ENCODE measurements around the gene GABPB2.

GABPB2 gene

GRCh38 chr1:151070474-151071276 lies at the start of gene GABPB2:
GABPB2 (plus strand) TSS chr1:151070761; CDS start chr1:151088190, 17,429 bp downstream.
- Histone ChIP-seq H3K4me3 (peak within 1 kb of the TSS; percentile 65 to 79 (median 74)), H4K20me1 (peaks cover 0 to 21% (median 4%) of the 10 kb centered on the region in 11 experiments; a peak in 9 of 22 replicates), H3K27ac (peak within 1 kb of the TSS; percentile 88 to 98 (median 96)), H3K9me3 (replicated peaks in 1 of 11) (no peaks in the 10 kb centered on the region), H3K9ac (peak within 1 kb of the TSS; percentile 82 to 96 (median 92)), H3K4me1 (peaks cover 27 to 55% (median 43%) of the 10 kb centered on the region in 10 experiments), H3K36me3 (peaks cover 0 to 71% (median 43%) of the 10 kb centered on the region in 11 experiments; a peak in 21 of 22 replicates), H3K27me3 (no peaks in the 10 kb centered on the region), H3K4me2 (peak within 1 kb of the TSS; percentile 71 to 95 (median 86))
- no peak for TF ChIP-seq Cebpa-rat (IDR thresholded peaks at IDR 0.05)

- H4K20me1 ChIP-seq = no peaks in the 10 kb centered on the region; a peak in 1 of 22 replicates
- no peak overlapping the region for H3K9ac ChIP-seq
- H3K4me1 ChIP-seq = peaks cover 0 to 7% (median 0%) of the 10 kb centered on the region in 10 experiments; a peak in 3 of 20 replicates
- H3K36me3 ChIP-seq = peaks cover 51 to 91% (median 70%) of the 10 kb centered on the region in 11 experiments
- TF ChIP-seq Cebpa-rat (IDR thresholded peaks at IDR 0.05) = no peak
- H3K27ac ChIP-seq = no peak overlapping the region
- H3K9me3 ChIP-seq (replicated peaks in 1 of 11) = no peaks in the 10 kb centered on the region
- no peaks in the 10 kb centered on the region for H3K27me3 ChIP-seq
- peak overlapping the region in 4 of 11 experiments; percentile 12 to 36 (median 24); a peak in 2 of 22 replicates for H3K4me2 ChIP-seq
- H3K4me3 ChIP-seq = no peak overlapping the region
These were observed 45.9 kb upstream of the GABPB2 start for GRCh38 chr1:151024540-151025146.

DNA sequence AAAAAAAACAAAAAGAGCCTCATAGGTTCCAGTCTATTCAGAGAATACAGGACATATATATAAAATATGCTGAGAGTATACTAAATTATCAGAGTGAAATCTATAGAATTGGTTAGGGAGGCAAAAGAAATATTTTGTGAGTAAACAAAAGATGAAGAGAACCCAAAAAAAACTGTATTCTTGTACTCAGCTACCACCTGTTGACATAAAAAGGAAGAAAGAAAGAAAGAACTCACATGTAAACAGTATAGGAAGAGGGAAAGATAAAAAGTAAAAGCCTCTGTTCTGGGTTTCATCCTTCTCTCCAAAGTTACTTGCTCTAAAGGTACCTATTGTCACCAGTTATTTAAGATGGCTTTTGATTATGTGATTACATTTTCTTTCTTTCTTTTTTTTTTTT lies 44.1 kb upstream of the GABPB2 start:
- no peak overlapping the region for H3K4me2 ChIP-seq
- H3K9me3 ChIP-seq (replicated peaks in 1 of 11) = no peaks in the 10 kb centered on the region
- H3K4me3 ChIP-seq = no peak overlapping the region

GRCh38 chr1:151032164-151032563 lies 38.4 kb upstream of the GABPB2 start:
- Histone ChIP-seq H3K36me3 (peaks cover 70 to 97% (median 88%) of the 10 kb centered on the region in 11 experiments), H3K4me3 (no peak overlapping the region), H3K9ac (no peak overlapping the region), H3K27me3 (no peaks in the 10 kb centered on the region), H4K20me1 (no peaks in the 10 kb centered on the region; a peak in 1 of 22 replicates), H3K4me2 (no peak overlapping the region), H3K27ac (no peak overlapping the region), H3K9me3 (replicated peaks in 1 of 11) (no peaks in the 10 kb centered on the region), H3K4me1 (peaks cover 0 to 9% (median 0%) of the 10 kb centered on the region in 10 experiments; a peak in 5 of 20 replicates)
- no peak for TF ChIP-seq Cebpa-rat (IDR thresholded peaks at IDR 0.05)

More for the DNA sequence above, 44.1 kb upstream of the GABPB2 start:
- Histone ChIP-seq H3K4me1 (peaks cover 0 to 7% (median 0%) of the 10 kb centered on the region in 10 experiments; a peak in 3 of 20 replicates), H3K27me3 (no peaks in the 10 kb centered on the region), H3K9ac (no peak overlapping the region), H3K27ac (no peak overlapping the region), H4K20me1 (no peaks in the 10 kb centered on the region; a peak in 1 of 22 replicates), H3K36me3 (peaks cover 63 to 96% (median 76%) of the 10 kb centered on the region in 11 experiments)
- TF ChIP-seq Cebpa-rat (IDR thresholded peaks at IDR 0.05) = no peak

DNA sequence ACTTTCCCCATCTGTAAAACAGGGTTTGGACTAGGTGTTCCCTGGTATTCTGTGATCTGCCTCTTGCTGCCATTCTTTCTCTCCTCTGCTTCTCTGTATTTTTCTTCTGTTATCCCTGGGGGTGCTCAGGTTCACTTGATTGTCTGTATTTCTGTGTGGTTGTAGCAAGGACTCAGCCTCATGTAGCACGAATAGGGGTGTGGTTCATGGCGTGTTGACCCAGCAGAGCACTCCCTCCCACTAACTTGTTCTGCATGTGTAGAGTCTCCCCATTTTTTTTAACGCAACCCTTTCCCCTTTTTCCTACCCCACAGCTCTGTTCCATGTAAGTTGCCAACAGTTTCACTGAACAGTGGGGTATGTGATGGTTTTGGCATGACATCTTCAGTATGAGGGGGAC lies 35.4 kb upstream of the GABPB2 start:
- peaks cover 0 to 9% (median 0%) of the 10 kb centered on the region in 10 experiments; a peak in 5 of 20 replicates for H3K4me1 ChIP-seq
- no peak overlapping the region for H3K27ac ChIP-seq
- no peak overlapping the region for H3K9ac ChIP-seq
- H3K4me2 ChIP-seq = no peak overlapping the region
- no peaks in the 10 kb centered on the region for H3K27me3 ChIP-seq
- no peaks in the 10 kb centered on the region for H4K20me1 ChIP-seq
- H3K4me3 ChIP-seq = no peak overlapping the region
- TF ChIP-seq Cebpa-rat (IDR thresholded peaks at IDR 0.05) = no peak
- no peaks in the 10 kb centered on the region for H3K9me3 ChIP-seq (replicated peaks in 1 of 11)
- peaks cover 42 to 69% (median 58%) of the 10 kb centered on the region in 11 experiments for H3K36me3 ChIP-seq

DNA sequence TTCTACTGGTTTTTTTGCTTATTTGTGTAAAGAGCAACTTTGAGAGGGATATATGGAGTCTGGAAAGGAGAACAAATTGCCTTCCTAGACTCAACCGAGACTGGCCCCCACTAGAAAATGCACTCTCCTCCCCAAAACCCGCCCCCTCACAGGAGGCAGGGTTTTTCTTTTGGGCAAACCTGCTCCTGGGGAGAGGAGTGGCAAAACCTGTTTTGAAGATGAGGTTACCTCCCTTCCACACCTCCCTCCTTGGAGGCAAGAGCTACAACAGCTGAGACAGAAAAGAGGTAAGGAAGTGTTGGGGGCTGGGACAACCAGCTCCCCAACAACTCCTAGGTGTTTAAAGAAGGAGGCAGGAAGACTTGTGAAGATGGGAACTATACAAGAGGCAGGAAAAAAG lies 34.2 kb upstream of the GABPB2 start, which contains the start of gene BNIPL:
Gene BNIPL (plus strand): TSS at position 231 of the 400 bp plus-strand sequence. CDS start 140 bp downstream, at position 371.
- H3K27ac ChIP-seq = no peak within 1 kb of the TSS

GRCh38 chr1:151037032-151037431 lies 33.5 kb upstream of the GABPB2 start:
- Histone ChIP-seq H3K36me3 (peaks cover 24 to 50% (median 39%) of the 10 kb centered on the region in 11 experiments), H3K9me3 (replicated peaks in 1 of 11) (no peaks in the 10 kb centered on the region), H3K4me3 (no peak overlapping the region), H3K27ac (no peak overlapping the region), H3K9ac (no peak overlapping the region), H3K4me1 (peaks cover 0 to 9% (median 0%) of the 10 kb centered on the region in 10 experiments; a peak in 5 of 20 replicates), H3K27me3 (no peaks in the 10 kb centered on the region), H4K20me1 (no peaks in the 10 kb centered on the region), H3K4me2 (no peak overlapping the region)
- no peak for TF ChIP-seq Cebpa-rat (IDR thresholded peaks at IDR 0.05)

More for the DNA sequence above, 34.2 kb upstream of the GABPB2 start, which contains the start of gene BNIPL:
- Histone ChIP-seq H3K27me3 (no peaks in the 10 kb centered on the region), H3K36me3 (peaks cover 31 to 57% (median 46%) of the 10 kb centered on the region in 11 experiments), H3K4me2 (no peak within 1 kb of the TSS), H3K4me1 (peaks cover 0 to 9% (median 0%) of the 10 kb centered on the region in 10 experiments; a peak in 5 of 20 replicates), H4K20me1 (no peaks in the 10 kb centered on the region), H3K9ac (no peak within 1 kb of the TSS), H3K4me3 (no peak within 1 kb of the TSS), H3K9me3 (replicated peaks in 1 of 11) (no peaks in the 10 kb centered on the region)
- TF ChIP-seq Cebpa-rat (IDR thresholded peaks at IDR 0.05) = no peak

DNA sequence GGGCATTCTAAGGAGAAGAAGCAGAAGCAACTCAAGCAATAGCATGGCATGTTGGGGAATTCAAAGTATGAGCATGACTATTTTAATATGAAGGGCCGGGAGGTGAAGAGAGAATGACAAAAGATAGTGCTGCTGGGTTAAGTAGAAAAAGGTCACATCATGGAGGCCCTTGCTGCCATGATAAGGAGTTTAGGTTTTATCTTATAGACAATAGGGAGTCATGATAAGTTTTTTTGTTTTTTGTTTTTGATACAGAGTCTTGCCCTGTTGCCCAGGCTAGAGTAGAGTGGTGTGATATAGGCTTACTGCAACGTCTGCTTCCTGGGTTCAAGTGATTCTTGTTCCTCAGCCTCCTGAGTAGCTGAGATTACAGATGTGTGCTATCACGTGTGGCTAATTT lies 31.0 kb upstream of the GABPB2 start:
- H3K27me3 ChIP-seq = no peaks in the 10 kb centered on the region
- H3K9me3 ChIP-seq (replicated peaks in 1 of 11) = no peaks in the 10 kb centered on the region
- H3K36me3 ChIP-seq = peaks cover 10 to 32% (median 20%) of the 10 kb centered on the region in 11 experiments
- H3K4me1 ChIP-seq = no peaks in the 10 kb centered on the region
- H3K4me2 ChIP-seq = no peak overlapping the region
- no peak for TF ChIP-seq Cebpa-rat (IDR thresholded peaks at IDR 0.05)
- H3K9ac ChIP-seq = no peak overlapping the region
- H4K20me1 ChIP-seq = no peaks in the 10 kb centered on the region
- no peak overlapping the region for H3K4me3 ChIP-seq
- H3K27ac ChIP-seq = no peak overlapping the region

DNA sequence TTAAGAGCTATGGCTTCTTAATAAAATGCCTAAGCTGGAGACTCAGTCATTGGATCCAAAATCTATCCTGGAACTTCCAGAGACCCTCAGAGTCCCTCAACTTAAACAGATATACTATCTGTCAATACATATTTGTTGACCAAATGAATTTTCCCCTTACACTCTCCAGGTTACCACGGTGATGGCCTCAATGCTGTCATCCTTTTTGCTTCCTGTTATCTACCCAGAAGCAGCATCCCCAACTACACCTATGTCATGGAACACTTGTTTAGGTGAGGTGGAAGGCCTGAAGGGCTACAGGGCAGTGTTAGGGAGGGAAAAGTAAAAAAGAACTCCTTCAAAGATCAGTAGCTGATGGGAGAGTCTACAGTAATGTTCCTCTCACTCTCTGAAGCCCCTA lies 27.4 kb upstream of the GABPB2 start:
- Histone ChIP-seq H3K9ac (no peak overlapping the region), H3K27ac (no peak overlapping the region), H3K36me3 (peaks cover 0 to 10% (median 0%) of the 10 kb centered on the region in 11 experiments; a peak in 2 of 22 replicates), H3K4me1 (peaks cover 3 to 15% (median 6%) of the 10 kb centered on the region in 10 experiments; a peak in 19 of 20 replicates), H3K4me3 (no peak overlapping the region), H3K27me3 (peaks cover 19 to 29% (median 27%) of the 10 kb centered on the region in 11 experiments), H4K20me1 (peaks cover 0 to 17% (median 11%) of the 10 kb centered on the region in 11 experiments; a peak in 17 of 22 replicates), H3K4me2 (no peak overlapping the region), H3K9me3 (replicated peaks in 1 of 11) (peaks cover 0 to under 1% (median 0%) of the 10 kb centered on the region in 11 experiments; a peak in 1 of 22 replicates)
- TF ChIP-seq Cebpa-rat (IDR thresholded peaks at IDR 0.05) = no peak

Data from BLaER1 treated with 17β-estradiol and CSF1 and Interleukin-3, amounts not matched to agents 10 nM and 100 nM (cell line).